CD1c-positive myeloid dendritic cell (primary cell): Measurements from ENCODE around the gene SLC30A3.

Experiments used
- DNase-seq: peaks from one replicate; pipeline ENCODE4 v3.0.0-alpha.2; 2016; ENCODE audit errors: extremely low spot score

The SLC30A3 gene

DNA sequence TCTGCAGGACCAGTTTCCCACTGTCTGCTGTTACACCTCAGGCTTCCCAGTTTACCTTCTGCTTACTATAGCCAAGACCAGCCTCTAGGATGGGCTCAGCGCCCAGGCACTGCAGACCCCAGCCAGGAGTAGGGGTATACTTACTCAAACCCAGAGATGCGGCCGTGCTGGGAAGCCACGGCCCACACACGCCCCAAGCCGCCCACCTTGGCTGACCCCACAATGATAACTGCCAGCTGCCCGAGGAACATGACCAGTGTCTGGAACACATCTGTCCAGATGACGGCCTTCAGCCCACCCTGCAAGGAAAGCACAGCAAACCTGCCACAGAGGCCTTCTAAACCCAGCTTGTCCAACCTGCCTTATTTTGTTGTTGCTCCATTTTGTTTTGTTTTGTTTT lies 57.6 kb downstream of the SLC30A3 start:
- no peak for DNase-seq

GRCh38 chr2:27204566-27204965 lies 58.3 kb downstream of the SLC30A3 start:
- DNase-seq, result no peak

GRCh38 chr2:27203741-27204140 lies 59.1 kb downstream of the SLC30A3 start:
- no peak for DNase-seq
